ACHN (cell line): ENCODE measurements around the gene SMARCD1.

Source experiments
- DNase-seq: peaks from one replicate; pipeline ENCODE4 v3.0.0-alpha.2; 2015
- in situ Hi-C: cut with HindIII; loops from 2 replicates; pipeline ENCODE4 v1.10.0; 2017; ENCODE audit warnings: low sequenced_read_pairs, low pct_ligation_motif_present, low pct_unique_long_range_greater_than_20kb

The SMARCD1 gene

DNA sequence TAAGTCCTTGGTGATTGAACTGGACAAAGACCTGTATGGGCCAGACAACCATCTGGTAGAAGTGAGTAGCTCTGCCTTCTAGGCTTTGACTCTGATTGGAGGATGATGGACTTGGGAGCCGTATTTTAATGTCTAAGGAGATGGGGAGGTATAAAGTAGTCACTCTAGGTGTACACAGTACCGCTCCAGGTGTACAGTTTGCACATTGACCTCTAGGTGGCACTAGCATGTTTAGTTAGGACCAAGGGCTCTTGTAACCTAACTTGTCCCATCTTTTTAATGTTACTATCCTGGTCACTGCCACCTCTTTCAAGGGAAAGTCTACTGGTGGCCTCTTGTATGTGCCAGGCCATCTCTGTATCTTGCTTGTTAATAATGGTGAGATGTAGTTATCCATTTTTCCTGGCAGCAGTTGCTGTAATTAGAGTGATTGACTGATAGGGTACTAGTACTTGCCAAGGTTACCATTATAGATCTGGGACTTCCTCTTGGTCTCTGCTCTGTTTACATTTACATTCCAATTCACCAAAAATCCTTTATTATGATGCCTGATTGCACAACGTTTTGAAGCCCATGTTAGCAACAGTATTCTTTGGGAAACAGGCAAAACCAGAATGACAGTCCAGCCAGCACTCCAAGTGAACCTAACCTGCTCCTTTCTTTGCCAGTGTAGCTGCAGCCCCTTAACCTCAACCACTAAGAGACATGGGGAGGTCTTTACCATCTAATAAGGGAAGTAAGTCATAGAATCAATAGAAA, 3.6 kb downstream of the SMARCD1 start:
- DNase-seq, result peak; percentile 78
- in situ Hi-C loops, result no loop called here

DNA sequence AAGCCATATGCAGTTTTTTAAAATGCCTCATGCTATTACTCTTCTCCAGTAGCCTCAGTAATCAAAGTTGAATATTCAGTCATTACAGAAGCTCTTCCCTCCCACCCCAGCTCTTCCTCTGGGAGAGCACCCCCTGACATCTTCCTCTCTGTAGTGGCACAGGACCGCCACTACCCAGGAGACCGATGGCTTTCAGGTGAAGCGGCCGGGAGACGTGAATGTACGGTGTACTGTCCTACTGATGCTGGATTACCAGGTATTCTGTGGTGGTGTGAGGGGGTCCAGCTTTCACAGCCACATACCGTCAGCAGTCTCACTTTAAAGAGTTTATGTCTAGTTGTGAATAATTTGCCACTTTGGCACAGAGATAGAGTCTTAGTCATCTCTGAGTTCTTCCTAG, 4.6 kb downstream of the SMARCD1 start:
- in situ Hi-C loops, result no loop called here

GRCh38 chr12:50090391-50090790, 5.2 kb downstream of the SMARCD1 start:
- in situ Hi-C loops, result no loop called here

More for the DNA sequence above, 4.6 kb downstream of the SMARCD1 start:
- DNase-seq, result no peak

DNA sequence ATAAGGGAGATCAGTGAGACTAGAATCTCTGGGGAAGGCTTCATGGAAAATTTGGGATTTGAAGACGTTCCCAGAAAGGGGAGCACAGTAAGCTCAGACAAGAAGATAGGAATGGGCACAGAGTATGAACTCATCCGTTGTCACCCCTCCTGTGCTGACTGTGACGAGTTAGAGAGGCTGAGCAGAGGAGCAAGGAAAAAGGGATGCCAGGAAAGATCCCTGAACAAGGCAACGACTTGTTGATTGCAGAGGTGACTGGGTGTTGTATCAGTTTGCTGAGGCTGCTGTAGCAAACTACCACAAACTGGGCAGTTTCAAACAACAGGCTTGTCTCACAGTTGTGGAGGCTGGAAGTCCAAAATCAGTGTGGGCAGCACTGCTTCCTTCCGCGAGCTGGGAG, 12.8 kb downstream of the SMARCD1 start:
- DNase-seq, result no peak
- in situ Hi-C loops, result no loop called here

More at GRCh38 chr12:50090391-50090790, 5.2 kb downstream of the SMARCD1 start:
- no peak for DNase-seq

DNA sequence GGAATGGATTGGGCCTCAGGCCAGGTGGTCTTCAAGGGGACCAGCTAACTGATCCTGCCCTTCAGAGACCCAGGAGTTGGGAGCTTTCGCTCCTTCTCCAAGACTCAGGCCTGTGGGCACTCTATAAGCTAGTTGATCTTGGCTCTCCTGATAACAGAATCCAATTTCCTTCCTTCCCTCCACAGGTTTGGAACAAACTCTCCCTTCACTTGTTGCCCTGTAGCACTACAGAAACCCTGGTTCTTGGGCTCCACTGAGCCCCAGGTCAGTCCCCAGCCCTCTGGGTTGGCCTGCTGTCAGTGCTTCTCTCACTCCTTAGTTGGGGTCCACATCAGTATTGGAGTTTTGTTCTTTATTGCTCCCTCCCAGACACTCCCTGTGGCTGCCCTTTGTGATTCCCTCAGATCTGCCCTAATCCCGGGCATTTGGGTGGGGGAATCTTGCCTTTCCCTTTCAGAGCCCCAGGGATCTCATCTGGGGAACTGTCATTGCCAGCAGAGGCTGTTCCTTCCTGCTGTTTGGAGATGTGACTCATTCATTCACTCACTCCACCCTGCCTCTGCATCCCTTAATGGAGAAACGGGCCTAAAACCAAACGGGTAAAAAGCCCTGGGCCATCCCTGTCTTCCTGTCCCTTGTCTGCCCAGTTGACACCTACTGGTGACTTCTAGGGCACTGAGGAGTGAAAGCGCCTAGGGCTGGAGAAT, 14.3 kb downstream of the SMARCD1 start:
- no peak for DNase-seq
- in situ Hi-C loops, result no loop called here

DNA sequence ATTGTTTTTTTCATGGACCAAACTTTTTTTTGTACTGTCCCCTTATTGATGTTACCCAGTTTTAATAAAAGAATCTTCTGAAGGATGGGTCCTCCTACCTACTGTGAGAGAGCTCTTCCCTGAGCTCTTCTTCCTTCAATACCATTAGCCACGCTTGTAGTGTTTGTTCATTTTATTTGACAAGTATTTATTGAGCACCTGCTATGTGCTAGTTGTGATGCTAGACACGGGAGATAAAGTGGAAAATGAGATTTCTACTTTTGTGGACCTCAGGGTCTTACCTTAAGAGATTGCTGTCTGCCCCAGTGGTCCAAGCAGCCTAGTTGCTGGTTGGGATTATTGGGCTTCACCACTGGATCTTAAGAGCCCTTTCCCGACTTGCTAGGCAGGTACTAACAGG, 15.4 kb downstream of the SMARCD1 start:
- in situ Hi-C loops, result no loop called here
- no peak for DNase-seq

DNA sequence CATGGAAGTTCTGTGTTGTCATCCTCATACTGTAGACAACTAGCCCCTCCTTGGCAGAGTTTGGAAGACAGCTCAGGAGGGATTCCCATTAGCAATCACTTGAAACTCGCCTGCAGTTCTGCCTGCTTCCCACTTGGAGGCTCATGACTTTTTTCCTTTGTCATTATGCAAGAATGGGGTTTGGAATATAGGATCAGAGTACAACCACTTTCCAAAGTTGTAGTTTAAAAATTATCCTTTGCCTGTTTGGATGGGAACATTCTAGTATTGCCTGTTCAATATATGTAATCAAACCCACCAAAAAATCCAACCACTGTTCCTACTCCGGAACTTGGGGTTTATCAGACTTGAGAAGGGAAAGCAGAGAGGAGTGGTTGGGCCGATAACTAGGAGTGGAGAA, 16.5 kb downstream of the SMARCD1 start:
- in situ Hi-C loops, result no loop called here
- DNase-seq, result peak; percentile 68

DNA sequence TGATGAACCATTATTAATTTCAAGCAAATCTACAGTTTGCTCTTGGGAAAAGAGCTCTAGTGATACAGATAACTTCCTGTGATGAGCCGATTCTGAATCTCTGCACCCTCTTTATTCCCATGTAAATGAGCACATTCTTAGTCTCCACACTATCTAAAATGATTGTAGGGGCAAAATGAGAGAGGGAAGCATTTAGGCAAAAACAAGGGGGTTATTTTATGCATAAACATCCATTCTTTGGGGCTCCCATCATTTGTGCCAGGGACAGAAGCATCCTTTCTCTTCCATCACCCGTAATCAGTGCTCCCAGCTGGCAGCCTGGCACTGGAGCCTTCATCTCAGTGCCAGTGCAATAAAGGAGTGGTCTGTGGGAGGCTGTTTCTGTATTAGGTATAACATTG, 17.0 kb downstream of the SMARCD1 start:
- in situ Hi-C loops, result no loop called here
- DNase-seq, result no peak

DNA sequence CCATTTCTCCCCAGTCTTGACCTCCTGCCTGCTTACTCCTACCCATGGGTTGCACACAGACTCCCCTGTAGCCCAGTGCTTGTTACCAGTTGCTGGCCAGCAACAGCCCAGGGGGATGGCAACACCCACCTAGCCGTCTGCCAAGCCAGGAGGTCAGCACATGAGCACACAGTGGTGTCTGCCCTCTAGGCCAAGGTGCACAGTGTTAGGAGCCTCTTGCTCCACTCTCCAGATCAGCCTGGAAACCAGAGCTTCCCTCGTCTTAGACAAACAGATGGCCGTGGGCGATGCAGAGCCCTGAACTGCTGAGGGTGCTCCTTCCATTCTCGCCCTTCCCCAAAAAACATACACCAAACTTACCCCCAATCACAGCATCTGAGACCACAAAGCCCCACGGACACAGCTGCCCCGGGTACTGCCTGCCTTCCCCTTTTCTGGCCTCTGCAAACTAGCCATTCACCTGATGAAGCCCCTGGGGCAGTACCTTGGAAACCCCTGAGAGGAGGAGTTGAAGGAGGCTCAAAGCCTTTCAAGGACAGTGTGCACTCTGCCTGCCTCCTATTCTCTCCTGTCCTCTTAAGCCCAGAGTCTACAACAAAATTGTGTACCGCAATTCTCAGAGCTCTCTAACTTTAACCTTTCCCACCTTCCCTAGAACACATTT, 17.6 kb downstream of the SMARCD1 start:
- DNase-seq, result no peak
- in situ Hi-C loops, result no loop called here

- no peak for DNase-seq
- in situ Hi-C loops, result no loop called here
Observed at GRCh38 chr12:50103351-50103750, 18.2 kb downstream of the SMARCD1 start.

GRCh38 chr12:50103767-50104321, 18.7 kb downstream of the SMARCD1 start, which contains the start of gene GPD1:
TSS of gene GPD1 (plus strand) at chr12:50104008. CDS start at chr12:50104051, 43 bp downstream.
- peak; percentile 81 for DNase-seq
- in situ Hi-C loops, result no loop called here

GRCh38 chr12:50104417-50105366, 19.6 kb downstream of the SMARCD1 start:
- in situ Hi-C loops, result no loop called here
- DNase-seq, result no peak

GRCh38 chr12:50105913-50106450, 20.8 kb downstream of the SMARCD1 start:
- in situ Hi-C loops, result no loop called here
- DNase-seq, result no peak

- DNase-seq, result no peak
- in situ Hi-C loops, result no loop called here
Observed at GRCh38 chr12:50106907-50107306, 21.8 kb downstream of the SMARCD1 start.

- in situ Hi-C loops, result no loop called here
- no peak for DNase-seq
Observed at GRCh38 chr12:50107416-50108268, 22.5 kb downstream of the SMARCD1 start.

DNA sequence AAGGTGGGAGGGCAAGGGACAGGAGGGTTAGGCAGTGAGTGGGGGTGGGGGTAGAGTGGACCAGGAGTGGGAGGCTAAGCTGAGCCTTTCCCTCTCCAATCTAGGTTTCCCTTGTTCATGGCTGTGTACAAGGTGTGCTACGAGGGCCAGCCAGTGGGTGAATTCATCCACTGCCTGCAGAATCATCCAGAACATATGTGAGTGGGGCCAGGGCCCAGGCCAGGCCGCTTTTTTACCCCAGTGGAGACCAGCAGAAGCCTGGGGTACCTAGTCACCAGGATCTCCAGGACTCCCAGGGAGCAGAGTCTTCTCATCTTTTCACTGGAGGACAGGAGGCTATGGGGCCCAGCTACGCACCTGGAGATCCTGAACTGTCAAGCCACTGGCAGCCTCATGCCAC, 24.2 kb downstream of the SMARCD1 start:
- in situ Hi-C loops, result no loop called here
- DNase-seq, result no peak

DNA sequence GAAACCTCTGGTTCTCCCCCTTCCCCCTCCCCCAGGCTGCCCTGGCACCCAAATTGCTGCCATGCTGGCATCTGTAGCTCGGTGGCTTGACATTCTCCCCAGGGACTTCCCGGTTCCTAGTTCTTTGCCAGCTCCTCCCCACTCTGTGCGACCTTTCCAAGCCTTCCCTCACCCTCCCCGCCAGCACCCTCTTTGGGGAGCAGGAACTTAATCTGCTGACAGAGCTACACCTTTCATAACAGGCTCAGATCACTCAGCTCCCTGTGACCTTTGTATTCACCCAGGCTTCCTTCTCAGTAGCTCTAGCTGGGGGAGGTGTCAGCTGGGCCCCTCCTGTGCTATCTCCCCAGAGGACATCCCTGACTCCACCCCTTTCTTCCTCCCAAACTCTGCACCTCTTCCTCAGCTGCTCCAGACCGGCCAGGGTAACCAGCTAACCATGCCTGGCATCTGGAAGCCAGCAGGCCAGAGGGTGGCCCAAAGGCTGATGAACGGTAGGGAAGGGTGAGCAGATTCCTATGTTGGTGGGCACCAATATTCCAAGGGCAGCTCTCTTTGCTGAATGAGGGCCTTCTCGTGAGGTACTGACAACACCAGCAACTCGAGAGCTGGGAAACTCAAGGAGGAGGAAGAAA, 25.1 kb downstream of the SMARCD1 start:
- in situ Hi-C loops, result no loop called here
- DNase-seq, result no peak
